Right lobe of liver (tissue), 6 donors: ENCODE results near the gene PRG2. TPM values are rescaled to one million over a fixed set of nuclear protein-coding genes. Genes with fewer than 3 reads are reported as not detected.

ENCODE experiments used
- ATAC-seq, 4 donors: fragments of 200-7000 bp; cut with Tn5 transposase; one replicate each; pipeline ENCODE4 v1.9.1; 2020; ENCODE audit warnings: mild to moderate bottlenecking in 4 of 4, moderate library complexity in 4 of 4
- DNase-seq, 3 donors: peaks; one replicate each; pipeline ENCODE4 v3.0.0-alpha.2; 2020
- H3K27ac ChIP-seq, 3 donors: fragments of 200-600 bp; one replicate each; pipeline ENCODE4 v1.8.0; 2022
- H3K27me3 ChIP-seq, 2 donors: fragments of 200-600 bp; one replicate each; pipeline ENCODE4 v1.8.0; 2022
- H3K36me3 ChIP-seq, 4 donors: fragments of 200-600 bp; sonication (generic) in 1 of 4; one replicate each; pipeline versions ENCODE4 v1.5.1 to v1.8.0; 2017 to 2022; ENCODE audit warnings: control low read depth in 1 of 4
- H3K4me1 ChIP-seq, 4 donors: fragments of 200-600 bp; sonication (generic) in 1 of 4; one replicate each; pipeline versions ENCODE4 v1.5.1 to v1.8.0; 2017 to 2022; ENCODE audit warnings: control low read depth in 1 of 4
- H3K4me3 ChIP-seq, 3 donors: fragments of 200-600 bp; one replicate each; pipeline ENCODE4 v1.8.0; 2022
- H3K9me3 ChIP-seq, 4 donors: fragments of 200-600 bp; sonication (generic) in 1 of 4; one replicate each; pipeline versions ENCODE4 v1.5.1 to v1.8.0; 2017 to 2022; ENCODE audit warnings: control low read depth in 1 of 4
- CTCF ChIP-seq, 4 donors: fragments of 200-600 bp in 3 of 4; fragments of 450-650 bp in 1 of 4; IDR thresholded peaks; one replicate each; pipeline versions ENCODE4 v1.5.1 to v1.8.0; 2016 to 2022; ENCODE audit warnings: antibody characterized with exemption in 4 of 4, mild to moderate bottlenecking in 2 of 4
- POLR2A ChIP-seq: fragments of 450-650 bp; IDR thresholded peaks from one replicate; pipeline ENCODE4 v1.6.1; 2017; ENCODE audit warnings: antibody characterized with exemption, mild to moderate bottlenecking
- WGBS: methylation state at CpG from one replicate; pipeline ENCODE4 v1.1.6; 2018; ENCODE audit warnings: low coverage, low lambda C conversion rate; ENCODE audit not compliant: insufficient coverage; ENCODE audit errors: missing lambda C conversion rate; 5-methylcytosine and 5-hydroxymethylcytosine counted together
- intact Hi-C, 2 donors: fragments of 100-400 bp; cut with DNase I; formaldehyde crosslinking; loops; one replicate each; pipeline versions ENCODE4 v1.11.2 to v1.14.1; 2022
- total RNA-seq, 6 experiments: library from RNA; depleted of rRNA in 2 of 6; stranded (reverse); fragments of >200 nt in 2 of 6; fragmentation: NEBNext Ultra II Directional in 3 of 6; extraction: Animal tissue kit (Norgen Biotek cat#: 25700) in 3 of 6; gene quantifications; one replicate each; pipeline versions ENCODE4 v1.1.0 to v1.2.4, GENCODE V29; 2016 to 2023
- donor health status: DM: no; HTN: yes; CAD: no.
- donor health status: DM: no; HTN: no; CAD: no.
- donor health status: DM: no; HTN: no; CAD: no.
- donor health status: DM: no; HTN: yes; CAD: no.
- donor health status: DM: no; HTN: yes; CAD: no.

PRG2 gene
- total RNA-seq, 6 experiments from 2014 or later = 0.39 to 1.2 (median 0.86) TPM; not detected in 2

GRCh38 chr11:57353852-57354251, 36.6 kb downstream of the PRG2 start:
- ATAC-seq (no peak), DNase-seq (no peak)
- intact Hi-C loops = no loop called here
- Histone ChIP-seq H3K27ac (no peak overlapping the region), H3K36me3 (no peaks in the 10 kb centered on the region), H3K9me3 (no peaks in the 10 kb centered on the region), H3K4me3 (no peak overlapping the region), H3K4me1 (peaks cover 0 to 5% (median 1%) of the 10 kb centered on the region in 4 donors), H3K27me3 (no peaks in the 10 kb centered on the region)
- no peak for TF ChIP-seq POLR2A
- TF ChIP-seq CTCF (IDR thresholded peaks at IDR 0.05) = no peak
- WGBS = 73% methylated on average over 3 of the region's 4 CpGs

GRCh38 chr11:57353446-57353845, 37.0 kb downstream of the PRG2 start:
- TF ChIP-seq POLR2A (no peak), CTCF (IDR thresholded peaks at IDR 0.05) (no peak)
- no peak for DNase-seq
- Histone ChIP-seq H3K27ac (no peak overlapping the region), H3K4me3 (no peak overlapping the region), H3K36me3 (no peaks in the 10 kb centered on the region), H3K4me1 (peaks cover 0 to 5% (median 1%) of the 10 kb centered on the region in 4 donors), H3K27me3 (no peaks in the 10 kb centered on the region), H3K9me3 (no peaks in the 10 kb centered on the region)
- intact Hi-C loops = no loop called here
- 67% methylated on average over 4 of the region's 4 CpGs for WGBS
- no peak for ATAC-seq

- TF ChIP-seq CTCF (IDR thresholded peaks at IDR 0.05) (no peak), POLR2A (no peak)
- no peak overlapping the region for H3K27ac ChIP-seq
- H3K9me3 ChIP-seq = no peaks in the 10 kb centered on the region
- WGBS = 100% methylated on average over 1 of the region's 5 CpGs
- DNase-seq (no peak), ATAC-seq (no peak)
- intact Hi-C loops = no loop called here
- H3K4me3 ChIP-seq = no peak overlapping the region
- no peaks in the 10 kb centered on the region for H3K27me3 ChIP-seq
- H3K4me1 ChIP-seq = peaks cover 0 to 5% (median 1%) of the 10 kb centered on the region in 4 donors
- H3K36me3 ChIP-seq = no peaks in the 10 kb centered on the region
These were observed 37.4 kb downstream of the PRG2 start for GRCh38 chr11:57353036-57353435.

- Histone ChIP-seq H3K9me3 (no peaks in the 10 kb centered on the region), H3K36me3 (no peaks in the 10 kb centered on the region), H3K27ac (no peak overlapping the region), H3K4me3 (peak overlapping the region in 2 of 3 donors; percentile 29 to 52), H3K4me1 (no peaks in the 10 kb centered on the region), H3K27me3 (no peaks in the 10 kb centered on the region)
- intact Hi-C loops = loop anchor here (10.0 kb wide), 2 partner anchors 135 to 295 kb away; partner anchors contain the start of gene YPEL4 (in 2 of the 2)
- peak; percentile 71 to 93 (median 88) for TF ChIP-seq CTCF (IDR thresholded peaks at IDR 0.05)
- no peak for TF ChIP-seq POLR2A
- peak; percentile 74 to 79 (median 75) for DNase-seq
- ATAC-seq = peak; percentile 73 to 90 (median 80)
- 28% methylated on average over 19 of the region's 31 CpGs for WGBS
These were observed 40.8 kb downstream of the PRG2 start for GRCh38 chr11:57349491-57350274.
